Stimulated activated CD8-positive, alpha-beta memory T cell treated with anti-CD3 and anti-CD28 coated beads, Interleukin-4, amount 100 ng/mL, for 1 hour (primary cell): ENCODE results near the gene PANK4.

Experiments used
- DNase-seq, 2 donors: peaks; one replicate each; pipeline ENCODE4 v3.0.0-alpha.2; 2020; ENCODE audit warnings: low read depth in 2 of 2, low spot score in 1 of 2

PANK4 gene

GRCh38 chr1:2544875-2545640 is 18.7 kb upstream of the PANK4 start:
- no peak for DNase-seq

DNA sequence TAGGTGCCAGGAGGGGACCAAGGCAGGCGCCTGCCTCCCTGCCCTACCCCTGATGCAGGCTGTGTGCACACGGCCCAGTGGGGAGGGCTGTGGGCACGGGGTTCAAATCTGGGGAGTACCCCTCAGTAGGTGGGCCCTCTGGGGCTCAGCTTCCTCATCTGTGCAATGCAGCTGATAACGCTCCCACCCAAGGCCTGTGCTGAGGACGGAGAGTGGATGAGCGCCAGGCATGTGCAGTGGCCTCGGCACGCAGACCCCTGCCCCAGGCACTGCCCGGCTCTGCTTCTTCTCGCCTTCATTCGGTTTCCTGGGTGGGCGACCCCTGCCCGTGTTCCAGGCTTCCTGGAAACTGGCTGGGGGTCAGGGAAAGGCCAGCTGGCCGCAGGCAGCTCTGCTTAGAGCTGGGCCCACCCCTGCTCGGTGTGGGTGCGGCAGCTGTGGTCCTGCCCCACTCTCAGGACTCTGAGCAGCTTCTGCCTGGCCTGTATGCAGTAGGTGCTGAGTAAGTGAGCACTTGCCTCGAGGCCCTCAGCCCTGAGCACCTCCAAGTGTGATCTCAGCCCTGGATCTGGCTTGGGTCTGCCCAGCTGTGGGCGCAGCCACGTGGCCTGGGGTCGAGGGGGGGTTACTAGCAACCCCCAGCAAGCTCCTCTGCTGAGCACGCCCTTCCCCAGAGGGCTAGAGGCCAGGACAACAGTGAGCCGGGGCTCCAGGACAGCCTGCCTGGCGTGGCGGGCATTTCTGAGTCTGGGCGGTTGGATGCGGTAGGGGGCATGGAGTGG is 17.9 kb upstream of the PANK4 start:
- DNase-seq: no peak

GRCh38 chr1:2543543-2544092 is 17.2 kb upstream of the PANK4 start:
- DNase-seq: peak in 1 of 2 donors; percentile 20

GRCh38 chr1:2542246-2542915 is 16.0 kb upstream of the PANK4 start:
- DNase-seq: no peak

- DNase-seq: no peak
These were observed 15.3 kb upstream of the PANK4 start for GRCh38 chr1:2541619-2542245.

DNA sequence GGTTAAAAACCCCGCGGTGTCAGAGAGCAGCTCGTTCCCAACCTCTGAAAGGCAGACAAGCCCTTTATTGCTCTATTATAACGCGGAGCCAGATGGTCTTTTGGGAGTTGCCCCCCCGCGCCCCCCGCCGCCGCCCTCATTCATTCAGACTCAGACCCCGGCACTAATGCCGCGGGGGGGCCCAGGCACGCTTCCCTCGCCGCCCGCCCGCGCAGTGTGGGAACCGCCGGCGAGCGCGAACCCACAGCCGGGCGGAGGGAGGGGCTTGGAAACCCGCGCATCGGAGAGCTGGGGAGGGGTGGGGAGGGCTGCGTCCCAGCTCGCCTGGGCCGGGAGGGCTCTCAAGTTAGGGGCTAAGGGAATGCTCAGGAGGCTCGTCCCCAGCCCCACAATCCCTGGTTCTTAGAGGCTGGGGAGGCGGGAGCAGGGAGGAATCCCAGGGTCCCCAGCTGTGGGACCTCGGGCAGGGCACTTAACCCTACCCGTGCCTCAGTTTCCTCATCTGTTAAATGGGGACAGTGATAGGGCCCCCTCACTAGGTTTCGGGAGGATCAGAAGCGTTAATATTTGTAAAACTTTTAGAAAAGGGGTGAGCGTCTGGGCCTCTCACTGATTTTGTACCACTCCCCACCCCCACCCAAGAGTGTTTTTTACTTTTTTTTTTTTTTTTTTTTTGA is 14.6 kb upstream of the PANK4 start:
- no peak for DNase-seq

DNA sequence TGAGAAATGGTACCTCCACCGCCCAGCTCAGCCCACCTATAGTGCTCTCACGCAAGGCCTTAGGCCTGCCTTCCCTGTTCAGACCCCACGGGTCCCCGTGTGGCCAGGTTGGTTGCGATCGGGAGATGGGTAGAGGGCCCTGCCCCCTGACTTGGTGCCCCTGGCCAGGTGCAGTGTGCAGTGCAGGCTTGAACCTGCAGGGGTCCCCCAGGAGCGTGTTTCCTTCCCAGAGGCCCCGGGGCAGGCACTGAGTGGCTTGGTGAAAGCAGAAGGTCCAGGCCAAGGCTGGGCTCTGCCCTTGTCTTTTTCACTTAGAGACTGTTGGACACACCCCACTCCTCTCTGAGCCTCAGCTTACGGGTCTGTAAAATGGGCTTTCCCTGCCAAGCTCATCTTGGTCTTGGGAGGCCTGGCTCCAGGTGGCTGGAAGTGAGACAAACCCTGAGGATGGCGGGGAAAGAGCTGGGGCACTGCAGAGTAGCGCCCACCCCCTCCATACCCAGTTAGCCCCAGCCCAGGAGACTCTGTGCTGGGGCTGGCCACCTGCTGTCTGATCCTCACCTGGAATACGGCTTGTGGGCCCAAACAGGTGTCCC is 13.0 kb upstream of the PANK4 start:
- no peak for DNase-seq

DNA sequence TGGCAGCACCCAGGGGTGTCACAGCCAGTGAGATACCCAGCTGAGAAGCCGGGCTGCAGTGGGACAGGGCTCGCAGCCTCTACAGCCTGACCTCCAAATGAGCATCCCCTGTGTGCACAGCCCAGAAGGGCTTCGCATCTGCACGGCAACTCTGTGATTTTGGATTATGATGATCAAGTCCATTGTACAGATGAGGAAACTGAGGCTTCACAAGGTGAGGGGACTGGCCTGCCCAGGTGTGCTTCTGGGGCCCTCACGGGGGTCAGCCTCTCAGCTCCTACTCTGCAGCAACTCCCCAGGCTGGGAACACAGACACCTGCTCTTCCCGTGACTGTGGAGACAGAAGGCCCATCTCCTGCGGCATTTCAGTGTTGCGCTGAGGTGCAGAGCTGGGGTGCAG is 12.5 kb upstream of the PANK4 start:
- DNase-seq: no peak

DNA sequence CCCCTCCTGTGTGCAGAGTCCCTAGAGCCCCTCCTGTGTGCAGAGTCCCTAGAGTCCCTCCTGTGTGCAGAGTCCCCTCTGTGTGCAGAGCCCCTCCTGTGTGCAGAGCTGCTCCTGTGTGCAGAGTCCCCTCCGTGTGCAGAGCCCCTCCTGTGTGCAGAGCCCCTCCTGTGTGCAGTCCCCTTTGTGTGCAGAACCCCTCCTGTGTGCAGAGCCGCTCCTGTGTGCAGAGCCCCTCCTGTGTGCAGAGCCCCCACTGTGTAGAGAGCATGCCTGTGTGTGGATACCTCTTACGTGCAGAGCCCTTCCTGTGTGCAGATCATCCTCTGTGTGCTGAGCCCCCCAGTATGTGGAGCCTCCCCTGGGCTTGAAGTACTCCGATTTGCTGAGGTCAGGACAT is 12.0 kb upstream of the PANK4 start:
- no peak for DNase-seq

DNA sequence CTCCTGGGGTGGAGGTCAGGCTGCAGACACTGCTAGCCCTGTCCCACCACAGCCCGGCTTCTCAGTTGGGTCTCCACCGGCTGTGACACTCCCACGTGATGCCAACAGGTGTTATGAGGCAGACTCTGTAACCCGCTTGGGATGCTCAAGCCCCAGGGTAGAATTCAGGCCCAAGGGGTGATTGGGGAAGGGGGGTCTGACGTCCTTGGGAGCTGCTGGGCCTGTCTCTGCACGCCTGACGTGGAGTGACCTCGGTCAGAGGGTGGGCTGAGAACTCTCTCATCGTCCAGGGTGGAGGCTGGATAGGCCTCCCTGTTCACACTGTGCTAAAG is 11.4 kb upstream of the PANK4 start:
- no peak for DNase-seq

GRCh38 chr1:2535981-2536380 is 9.6 kb upstream of the PANK4 start:
- DNase-seq: no peak

- no peak for DNase-seq
These were observed 9.1 kb upstream of the PANK4 start for GRCh38 chr1:2535455-2535854.

- no peak for DNase-seq
These were observed 8.5 kb upstream of the PANK4 start for GRCh38 chr1:2534687-2535441.

DNA sequence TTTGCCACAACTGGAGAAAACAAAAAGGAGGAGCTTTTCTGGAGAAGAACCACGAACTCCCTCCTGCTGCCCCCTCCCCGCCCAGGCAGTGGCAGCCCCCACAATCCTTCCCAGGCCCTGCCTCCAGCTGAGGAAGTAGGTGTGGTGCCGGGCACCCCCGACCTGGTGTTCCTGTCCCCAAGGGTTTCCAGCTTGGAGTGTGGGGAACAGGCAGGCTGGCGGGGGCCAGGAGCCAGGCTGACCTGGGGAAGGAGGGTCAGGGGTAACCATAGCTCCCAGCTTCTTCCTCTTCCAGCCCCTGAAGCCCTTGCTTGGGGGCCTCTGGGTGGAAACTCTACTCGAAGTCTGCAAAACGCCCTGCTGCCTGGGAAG is 7.9 kb upstream of the PANK4 start:
- DNase-seq: no peak

DNA sequence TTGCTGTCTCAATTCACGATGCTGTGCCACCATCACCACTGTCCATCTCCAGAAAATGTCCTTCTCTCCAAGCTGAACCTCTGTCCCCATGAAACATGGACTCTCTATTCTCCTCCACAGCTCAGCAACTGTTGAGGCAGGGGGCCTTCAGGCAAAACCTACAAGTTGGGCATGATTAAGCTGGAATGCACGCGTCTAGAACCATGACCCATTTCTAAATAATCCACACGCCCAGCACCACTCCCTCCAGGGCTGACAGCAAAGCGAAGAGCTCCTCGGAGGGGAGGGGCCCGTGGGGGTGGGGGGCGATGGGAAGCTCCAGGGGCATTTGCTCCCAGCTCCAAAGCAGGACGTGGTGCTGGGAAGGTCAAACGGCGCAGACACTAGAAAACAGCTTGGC is 7.0 kb upstream of the PANK4 start:
- no peak for DNase-seq

DNA sequence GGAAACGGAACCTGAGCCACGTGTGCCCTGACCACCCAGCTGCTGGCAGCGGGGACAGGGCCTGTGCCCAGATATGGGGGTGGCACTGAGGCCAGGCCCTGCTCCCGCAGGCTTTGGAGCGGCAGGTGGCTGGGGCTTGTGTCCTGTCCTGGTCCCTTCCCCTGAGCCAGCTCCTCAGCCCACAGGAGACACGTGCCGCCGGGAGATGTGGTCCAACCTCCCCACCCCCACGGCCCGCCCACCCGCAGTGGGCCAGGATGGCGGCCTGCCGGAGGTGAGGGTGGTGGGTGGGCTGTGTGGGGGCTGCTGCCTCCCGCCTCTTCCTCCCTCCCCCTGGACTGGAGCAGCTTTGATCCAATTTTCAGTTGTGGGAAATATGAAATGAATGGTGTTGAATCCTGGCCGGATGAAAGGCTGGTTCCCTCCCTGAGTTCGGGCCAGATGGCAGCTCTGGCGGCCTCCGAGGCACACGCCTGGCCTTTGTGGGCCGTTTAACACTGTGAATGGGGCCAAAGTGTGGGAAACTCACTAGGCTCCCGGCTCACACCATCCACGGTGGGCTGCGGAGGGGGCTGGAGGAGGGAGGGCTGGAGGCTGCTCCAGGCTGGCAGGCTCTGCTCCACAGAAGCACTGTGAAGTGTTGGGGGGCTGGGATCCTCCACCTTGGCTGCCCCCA is 6.2 kb upstream of the PANK4 start:
- DNase-seq: no peak

DNA sequence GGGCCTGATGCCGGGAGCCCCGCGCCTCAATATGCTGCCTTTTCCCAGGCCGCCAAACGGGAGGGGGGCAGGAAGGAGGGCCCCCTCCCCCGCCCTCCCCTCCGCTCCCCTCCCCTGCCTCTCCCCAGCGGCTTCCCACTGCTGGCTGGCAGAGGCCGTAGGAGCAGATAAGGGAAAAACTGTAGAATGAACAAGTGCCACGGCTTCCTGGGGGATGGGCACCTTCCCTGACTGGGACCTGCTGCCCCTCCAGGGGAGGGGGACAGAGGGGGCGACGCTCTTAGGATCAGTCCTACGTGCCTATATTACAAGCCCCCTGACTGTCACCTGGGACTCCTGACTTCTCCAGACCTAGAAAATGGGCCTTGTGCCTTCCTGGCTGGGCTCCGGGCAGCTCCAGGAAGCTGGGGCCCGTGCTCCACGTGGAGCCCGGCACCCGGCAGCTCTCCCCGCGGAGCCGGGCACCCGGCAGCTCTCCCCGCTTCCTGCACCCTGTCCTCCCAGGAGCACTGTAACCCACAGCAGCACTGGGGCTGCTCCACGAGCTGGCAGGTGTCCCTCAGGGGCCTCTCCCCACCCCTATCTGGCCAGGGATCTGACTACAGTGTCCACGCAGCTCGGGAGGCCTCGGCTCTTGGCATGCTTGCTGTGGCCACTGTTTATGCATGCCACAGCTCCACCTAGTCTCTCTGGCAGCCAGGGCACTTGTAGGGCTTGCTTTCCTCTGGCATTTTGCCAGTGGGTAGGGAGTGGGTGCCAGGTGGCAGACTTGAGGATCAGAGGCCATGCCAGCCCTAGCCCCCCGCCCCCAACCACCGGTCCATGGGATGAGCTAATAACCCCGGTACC is 4.3 kb upstream of the PANK4 start:
- no peak for DNase-seq

GRCh38 chr1:2529784-2530512 is 3.6 kb upstream of the PANK4 start, which contains the start of gene HES5:
HES5 (minus strand) TSS chr1:2530263; CDS start chr1:2530164, 99 bp downstream.
- no peak for DNase-seq
